Measurements from ENCODE around the gene PIP.

Gene PIP

DNA sequence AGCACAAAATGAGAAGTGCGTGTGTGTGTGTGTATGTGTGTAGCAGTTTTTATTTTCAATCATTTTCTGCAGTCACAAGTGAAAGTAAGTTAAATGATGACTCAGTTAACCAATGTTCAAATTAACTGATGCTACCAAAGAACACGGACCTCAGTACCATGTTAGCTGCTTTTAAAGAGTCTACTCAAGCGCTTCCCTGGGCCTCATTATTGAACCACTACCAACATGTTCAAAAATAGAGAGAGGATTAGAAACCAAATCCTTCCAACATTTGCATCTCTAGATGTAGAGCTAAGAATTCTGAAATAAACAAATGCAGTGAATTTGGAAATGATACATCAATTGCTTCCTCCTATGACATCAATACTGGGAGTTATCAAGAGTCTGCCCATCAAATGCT is 51.1 kb downstream of the PIP start, which contains the start of gene TAS2R39:
TAS2R39 (plus strand) TSS at position 396 of the 400 bp plus-strand sequence; CDS start at position 396, 0 bp downstream.
- TF ChIP-seq, protein P1, sequence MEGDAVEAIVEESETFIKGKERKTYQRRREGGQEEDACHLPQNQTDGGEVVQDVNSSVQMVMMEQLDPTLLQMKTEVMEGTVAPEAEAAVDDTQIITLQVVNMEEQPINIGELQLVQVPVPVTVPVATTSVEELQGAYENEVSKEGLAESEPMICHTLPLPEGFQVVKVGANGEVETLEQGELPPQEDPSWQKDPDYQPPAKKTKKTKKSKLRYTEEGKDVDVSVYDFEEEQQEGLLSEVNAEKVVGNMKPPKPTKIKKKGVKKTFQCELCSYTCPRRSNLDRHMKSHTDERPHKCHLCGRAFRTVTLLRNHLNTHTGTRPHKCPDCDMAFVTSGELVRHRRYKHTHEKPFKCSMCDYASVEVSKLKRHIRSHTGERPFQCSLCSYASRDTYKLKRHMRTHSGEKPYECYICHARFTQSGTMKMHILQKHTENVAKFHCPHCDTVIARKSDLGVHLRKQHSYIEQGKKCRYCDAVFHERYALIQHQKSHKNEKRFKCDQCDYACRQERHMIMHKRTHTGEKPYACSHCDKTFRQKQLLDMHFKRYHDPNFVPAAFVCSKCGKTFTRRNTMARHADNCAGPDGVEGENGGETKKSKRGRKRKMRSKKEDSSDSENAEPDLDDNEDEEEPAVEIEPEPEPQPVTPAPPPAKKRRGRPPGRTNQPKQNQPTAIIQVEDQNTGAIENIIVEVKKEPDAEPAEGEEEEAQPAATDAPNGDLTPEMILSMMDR (IDR thresholded peaks at IDR 0.05; ENCODE audit: extremely low read depth, missing control alignments), result no peak
- DNase-seq (ENCODE audit: low spot score), result no peak

GRCh38 chr7:143185551-143185950 is 53.7 kb downstream of the PIP start:
- TF ChIP-seq, protein P1 (IDR thresholded peaks at IDR 0.05; ENCODE audit: extremely low read depth, missing control alignments), result no peak

DNA sequence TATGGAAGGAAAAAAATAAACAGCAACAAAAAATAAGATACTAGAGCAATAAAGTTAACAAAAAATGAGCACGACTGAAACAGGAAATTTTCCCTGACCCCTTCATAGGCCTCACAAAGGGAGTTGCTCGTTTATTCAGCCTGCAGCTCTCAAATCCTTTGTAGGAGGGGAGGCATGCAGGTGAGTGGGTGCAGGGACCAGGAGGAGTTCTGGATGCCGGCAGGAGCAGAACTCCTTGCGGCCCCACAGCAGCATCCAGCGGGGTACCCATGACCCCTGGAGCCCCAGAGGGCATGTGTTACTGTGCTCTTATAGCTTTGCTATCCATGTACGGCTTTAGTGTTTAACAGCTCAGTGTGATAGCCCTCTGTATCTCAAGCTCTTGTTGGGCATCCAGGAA is 57.1 kb downstream of the PIP start:
- no peak for DNase-seq (ENCODE audit: low spot score)
- TF ChIP-seq, protein P1 (IDR thresholded peaks at IDR 0.05; ENCODE audit: extremely low read depth, missing control alignments), result no peak

More at GRCh38 chr7:143185551-143185950, 53.7 kb downstream of the PIP start:
- no peak for DNase-seq (ENCODE audit: low spot score)
